ENCODE data around the gene FRMD3. TPM values are rescaled to one million over a fixed set of nuclear protein-coding genes. Genes with fewer than 3 reads are reported as not detected.

FRMD3 gene
- polyA plus RNA-seq, 1 donor from 2014 or later = 13.0 TPM

GRCh38 chr9:83475741-83476140, 62.5 kb downstream of the FRMD3 start:
- TF ChIP-seq RAD21 (conservative IDR thresholded peaks at IDR 0.05) (no peak), EP300 (conservative IDR thresholded peaks at IDR 0.05; ENCODE audit: poor library complexity, severe bottlenecking) (no peak), SMC3 (conservative IDR thresholded peaks at IDR 0.05; ENCODE audit: poor library complexity) (no peak), REST (IDR thresholded peaks at IDR 0.05; ENCODE audit: borderline replicate concordance) (no peak), MXI1 (conservative IDR thresholded peaks at IDR 0.05; ENCODE audit: poor library complexity, severe bottlenecking) (no peak), CTCF (IDR thresholded peaks at IDR 0.05; ENCODE audit: poor library complexity, severe bottlenecking) (no peak), TAF1 (IDR thresholded peaks at IDR 0.05; ENCODE audit: low read depth) (no peak), EZH2 (IDR thresholded peaks at IDR 0.05; ENCODE audit: borderline replicate concordance, insufficient read depth, low read length, poor library complexity, severe bottlenecking) (no peak), POLR2AphosphoS5 (IDR thresholded peaks at IDR 0.05) (no peak)
- no peak overlapping the region for H3K27ac ChIP-seq (ENCODE audit: low read length)
- H2AFZ ChIP-seq (ENCODE audit: low read depth, low read length) = no peak overlapping the region

GRCh38 chr9:83474631-83475030, 63.6 kb downstream of the FRMD3 start:
- TF ChIP-seq EZH2 (IDR thresholded peaks at IDR 0.05; ENCODE audit: borderline replicate concordance, insufficient read depth, low read length, poor library complexity, severe bottlenecking) (no peak), RAD21 (conservative IDR thresholded peaks at IDR 0.05) (no peak)
- H3K9me2 ChIP-seq (ENCODE audit: insufficient read depth, low read length) = no peaks in the 10 kb centered on the region
- H3K9me3 ChIP-seq (ENCODE audit: low read length) = no peaks in the 10 kb centered on the region
- no peak overlapping the region for H2AFZ ChIP-seq (ENCODE audit: low read depth, low read length)
- no peaks in the 10 kb centered on the region for H3K79me2 ChIP-seq (replicated peaks; ENCODE audit: insufficient read depth, low read length)
- no peak overlapping the region for H3K9ac ChIP-seq (ENCODE audit: low read length)
- H3F3A ChIP-seq (ENCODE audit: insufficient read depth, low read length, poor library complexity, severe bottlenecking) = no peaks in the 10 kb centered on the region
- no peak overlapping the region for H3K4me3 ChIP-seq (ENCODE audit: low read length)
- no peaks in the 10 kb centered on the region for H4K20me1 ChIP-seq (ENCODE audit: insufficient read depth)
- H3K36me3 ChIP-seq (ENCODE audit: insufficient read depth, low read length) = no peaks in the 10 kb centered on the region
- H3K27ac ChIP-seq (ENCODE audit: low read length) = no peak overlapping the region
- no peak overlapping the region for H3K4me2 ChIP-seq (ENCODE audit: low read length)
- H3K27me3 ChIP-seq (ENCODE audit: insufficient read depth, low read depth, low read length) = no peaks in the 10 kb centered on the region

More at GRCh38 chr9:83475741-83476140, 62.5 kb downstream of the FRMD3 start:
- Histone ChIP-seq H3F3A (ENCODE audit: insufficient read depth, low read length, poor library complexity, severe bottlenecking) (no peaks in the 10 kb centered on the region), H3K79me2 (replicated peaks; ENCODE audit: insufficient read depth, low read length) (no peaks in the 10 kb centered on the region), H4K20me1 (ENCODE audit: insufficient read depth) (no peaks in the 10 kb centered on the region), H3K36me3 (ENCODE audit: insufficient read depth, low read length) (no peaks in the 10 kb centered on the region), H3K4me3 (ENCODE audit: low read length) (no peak overlapping the region), H3K9ac (ENCODE audit: low read length) (no peak overlapping the region), H3K9me3 (ENCODE audit: low read length) (no peaks in the 10 kb centered on the region), H3K27me3 (ENCODE audit: insufficient read depth, low read depth, low read length) (no peaks in the 10 kb centered on the region), H3K4me2 (ENCODE audit: low read length) (no peak overlapping the region), H3K9me2 (ENCODE audit: insufficient read depth, low read length) (no peaks in the 10 kb centered on the region)

Measured in neural cell (in vitro differentiated cells).